KMS-11 (cell line): ENCODE measurements around the gene ACER1.

Experiments used
- H2AFZ ChIP-seq: fragments of 200-600 bp; sonication (generic); 2 replicates; pipeline ENCODE4 v1.6.1; 2016; ENCODE audit warnings: antibody characterized with exemption, mixed run types, low read depth
- H3K27ac ChIP-seq: fragments of 200-600 bp; sonication (generic); 2 replicates; pipeline ENCODE4 v1.6.1; 2016; ENCODE audit warnings: mild to moderate bottlenecking, mixed run types
- H3K27me3 ChIP-seq: fragments of 200-600 bp; sonication (generic); 2 replicates; pipeline ENCODE4 v1.6.1; 2017; ENCODE audit warnings: mild to moderate bottlenecking, low read depth, mixed run types, moderate library complexity; ENCODE audit not compliant: insufficient read depth
- H3K36me3 ChIP-seq: fragments of 200-600 bp; sonication (generic); 2 replicates; pipeline ENCODE4 v1.6.1; 2017; ENCODE audit warnings: mild to moderate bottlenecking, mixed run types; ENCODE audit not compliant: insufficient read depth
- H3K4me1 ChIP-seq: fragments of 200-600 bp; sonication (generic); 2 replicates; pipeline ENCODE4 v1.6.1; 2016; ENCODE audit warnings: mild to moderate bottlenecking, low read depth, mixed run types; ENCODE audit not compliant: poor library complexity, severe bottlenecking
- H3K4me2 ChIP-seq: fragments of 200-600 bp; sonication (generic); 2 replicates; pipeline ENCODE4 v1.7.0; 2016; ENCODE audit warnings: mild to moderate bottlenecking, mixed run types
- H3K4me3 ChIP-seq: fragments of 200-600 bp; sonication (generic); IDR thresholded peaks from 2 replicates; pipeline ENCODE4 v1.6.1; 2017; ENCODE audit warnings: low read depth, low read length, mixed read lengths; ENCODE audit not compliant: insufficient read depth
- H3K79me2 ChIP-seq: fragments of 200-600 bp; sonication (generic); 2 replicates; pipeline ENCODE4 v1.6.1; 2016; ENCODE audit warnings: low read depth, mixed run types; ENCODE audit not compliant: insufficient read depth
- H3K9ac ChIP-seq: fragments of 200-600 bp; sonication (generic); 2 replicates; pipeline ENCODE4 v1.6.1; 2016; ENCODE audit warnings: mild to moderate bottlenecking, mixed run types
- H4K20me1 ChIP-seq: fragments of 200-600 bp; sonication (generic); 2 replicates; pipeline ENCODE4 v1.6.1; 2016; ENCODE audit warnings: mild to moderate bottlenecking, mixed run types; ENCODE audit not compliant: insufficient read depth
- TF ChIP-seq, protein P1 (sequence below): fragments of 200-600 bp; sonication (generic); conservative IDR thresholded peaks from 2 replicates; pipeline ENCODE4 v1.6.1; 2017; ENCODE audit warnings: low read depth, mild to moderate bottlenecking, antibody characterized with exemption, low read length, moderate library complexity, mixed read lengths

Gene ACER1, protein sequence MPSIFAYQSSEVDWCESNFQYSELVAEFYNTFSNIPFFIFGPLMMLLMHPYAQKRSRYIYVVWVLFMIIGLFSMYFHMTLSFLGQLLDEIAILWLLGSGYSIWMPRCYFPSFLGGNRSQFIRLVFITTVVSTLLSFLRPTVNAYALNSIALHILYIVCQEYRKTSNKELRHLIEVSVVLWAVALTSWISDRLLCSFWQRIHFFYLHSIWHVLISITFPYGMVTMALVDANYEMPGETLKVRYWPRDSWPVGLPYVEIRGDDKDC

DNA sequence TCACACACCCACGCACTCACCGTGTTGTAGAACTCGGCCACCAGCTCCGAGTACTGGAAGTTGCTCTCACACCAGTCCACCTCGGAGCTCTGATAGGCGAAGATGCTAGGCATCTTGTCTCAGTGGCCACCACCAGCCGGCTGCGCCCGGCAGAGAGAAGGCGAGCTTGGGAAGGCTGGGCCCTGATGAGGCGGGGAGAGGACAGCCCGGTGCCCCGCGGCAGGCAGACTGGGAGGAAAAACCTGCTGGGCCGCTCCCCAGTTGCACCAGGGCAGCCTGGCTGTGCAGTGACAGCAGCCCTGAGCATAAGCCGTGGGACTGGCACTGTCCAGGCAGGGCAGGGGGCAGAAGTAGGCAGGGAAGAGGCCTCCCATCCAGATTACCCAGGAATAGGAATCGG is at the start of gene ACER1:
Gene ACER1 (minus strand): TSS at position 174 of the 400 bp plus-strand sequence. CDS start 61 bp downstream, at position 113.
- no peaks in the 10 kb centered on the region for H3K79me2 ChIP-seq
- H3K27ac ChIP-seq: no peak within 1 kb of the TSS
- no peak within 1 kb of the TSS for H3K4me2 ChIP-seq
- TF ChIP-seq, protein P1, sequence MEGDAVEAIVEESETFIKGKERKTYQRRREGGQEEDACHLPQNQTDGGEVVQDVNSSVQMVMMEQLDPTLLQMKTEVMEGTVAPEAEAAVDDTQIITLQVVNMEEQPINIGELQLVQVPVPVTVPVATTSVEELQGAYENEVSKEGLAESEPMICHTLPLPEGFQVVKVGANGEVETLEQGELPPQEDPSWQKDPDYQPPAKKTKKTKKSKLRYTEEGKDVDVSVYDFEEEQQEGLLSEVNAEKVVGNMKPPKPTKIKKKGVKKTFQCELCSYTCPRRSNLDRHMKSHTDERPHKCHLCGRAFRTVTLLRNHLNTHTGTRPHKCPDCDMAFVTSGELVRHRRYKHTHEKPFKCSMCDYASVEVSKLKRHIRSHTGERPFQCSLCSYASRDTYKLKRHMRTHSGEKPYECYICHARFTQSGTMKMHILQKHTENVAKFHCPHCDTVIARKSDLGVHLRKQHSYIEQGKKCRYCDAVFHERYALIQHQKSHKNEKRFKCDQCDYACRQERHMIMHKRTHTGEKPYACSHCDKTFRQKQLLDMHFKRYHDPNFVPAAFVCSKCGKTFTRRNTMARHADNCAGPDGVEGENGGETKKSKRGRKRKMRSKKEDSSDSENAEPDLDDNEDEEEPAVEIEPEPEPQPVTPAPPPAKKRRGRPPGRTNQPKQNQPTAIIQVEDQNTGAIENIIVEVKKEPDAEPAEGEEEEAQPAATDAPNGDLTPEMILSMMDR: no peak
- H2AFZ ChIP-seq: no peak within 1 kb of the TSS
- H3K4me3 ChIP-seq: no peak within 1 kb of the TSS
- H3K36me3 ChIP-seq: no peaks in the 10 kb centered on the region
- H3K27me3 ChIP-seq: no peaks in the 10 kb centered on the region
- no peak within 1 kb of the TSS for H3K9ac ChIP-seq
- H4K20me1 ChIP-seq: no peaks in the 10 kb centered on the region
- no peaks in the 10 kb centered on the region for H3K4me1 ChIP-seq

DNA sequence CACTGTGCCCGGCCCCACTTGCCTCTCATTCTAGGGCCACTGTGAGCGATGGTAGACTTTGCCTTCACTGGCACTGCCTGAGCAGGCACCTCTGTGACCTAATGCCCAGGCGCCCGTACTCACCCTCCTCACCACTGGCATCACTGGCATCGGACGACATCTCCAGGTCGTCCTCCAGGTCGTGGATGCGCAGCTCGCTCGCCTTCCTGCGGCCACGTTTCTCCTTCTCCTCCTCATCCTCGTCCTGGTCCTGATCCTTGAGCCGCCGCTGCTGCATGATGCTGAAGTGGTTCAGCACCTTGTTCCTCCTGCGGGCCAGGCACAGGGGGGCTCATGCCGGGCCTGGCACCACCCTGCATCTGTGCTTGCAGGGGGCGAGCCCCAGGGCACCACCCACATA is 49.8 kb upstream of the ACER1 start:
- TF ChIP-seq, protein P1: no peak

DNA sequence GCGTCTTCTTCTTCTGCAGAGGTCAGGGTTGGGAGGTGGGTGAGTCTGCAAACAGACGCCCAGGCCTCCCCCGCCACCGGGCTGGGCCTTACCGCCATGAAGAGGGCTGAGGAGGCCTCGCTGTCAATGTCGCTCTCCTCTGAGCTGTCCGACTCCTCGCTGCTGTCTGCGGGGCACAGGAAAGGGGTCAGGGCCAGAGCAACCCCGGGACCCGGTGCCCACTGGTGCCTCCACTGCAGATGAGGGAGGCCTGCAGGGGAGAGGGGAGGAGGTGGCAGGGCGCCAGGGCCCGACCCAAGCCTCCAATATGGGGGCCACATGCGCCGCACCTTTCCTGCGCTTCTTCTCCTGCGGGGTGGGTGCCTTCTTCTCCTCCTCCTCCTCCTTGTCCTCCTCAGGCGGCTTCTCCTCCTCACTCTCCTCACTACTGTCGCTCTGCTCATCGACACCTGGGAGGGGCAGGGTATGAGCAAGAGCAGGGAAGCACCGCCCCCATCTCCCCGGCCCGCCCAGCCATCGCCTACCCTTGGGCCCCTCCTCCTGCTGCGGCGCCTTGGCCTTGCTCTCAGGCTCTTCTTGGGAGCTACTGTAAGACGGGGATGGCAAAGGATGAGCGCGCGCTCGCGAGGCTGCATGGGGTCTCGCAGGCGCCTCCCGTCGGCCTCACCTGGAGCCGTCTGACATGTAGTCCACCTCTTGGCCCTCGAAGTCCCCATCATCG is 47.8 kb upstream of the ACER1 start:
- TF ChIP-seq, protein P1: no peak
- Histone ChIP-seq H4K20me1 (no peaks in the 10 kb centered on the region), H3K9ac (no peak overlapping the region), H3K4me2 (no peak overlapping the region), H3K36me3 (no peaks in the 10 kb centered on the region; the same call in 1 of the 2 replicates), H3K27me3 (no peaks in the 10 kb centered on the region), H3K4me3 (no peak overlapping the region), H3K27ac (no peak overlapping the region), H3K79me2 (no peaks in the 10 kb centered on the region), H3K4me1 (peaks cover 3% of the 10 kb centered on the region), H2AFZ (no peak overlapping the region)

More for the DNA sequence above, 49.8 kb upstream of the ACER1 start:
- no peaks in the 10 kb centered on the region for H3K79me2 ChIP-seq
- H3K9ac ChIP-seq: no peak overlapping the region
- no peaks in the 10 kb centered on the region for H3K27me3 ChIP-seq
- no peak overlapping the region for H3K4me3 ChIP-seq
- H2AFZ ChIP-seq: no peak overlapping the region
- no peaks in the 10 kb centered on the region; the same call in 1 of the 2 replicates for H3K36me3 ChIP-seq
- H3K27ac ChIP-seq: no peak overlapping the region
- H3K4me2 ChIP-seq: no peak overlapping the region
- no peaks in the 10 kb centered on the region for H4K20me1 ChIP-seq
- peaks cover under 1% of the 10 kb centered on the region for H3K4me1 ChIP-seq

DNA sequence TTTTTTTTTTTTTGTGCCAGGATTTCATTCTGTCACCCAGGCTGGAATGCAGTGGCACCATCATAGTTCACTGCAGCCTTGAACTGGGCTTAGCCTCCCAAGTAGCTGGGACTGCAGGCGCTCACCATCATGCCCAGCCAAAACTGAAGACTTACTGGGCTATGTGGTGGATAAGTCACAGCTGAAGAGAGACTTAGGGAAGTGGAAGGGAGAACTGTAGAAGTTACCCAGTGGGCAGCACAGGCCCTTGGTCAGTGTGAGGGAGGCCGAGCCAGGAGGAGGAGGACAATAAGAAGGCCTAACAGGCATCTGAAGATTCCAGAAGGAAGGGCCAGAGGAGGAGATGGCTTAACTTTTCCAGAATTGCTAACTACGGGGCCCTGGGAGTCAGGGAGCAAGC is 46.3 kb upstream of the ACER1 start:
- H4K20me1 ChIP-seq: no peaks in the 10 kb centered on the region
- TF ChIP-seq, protein P1: no peak
- H3K79me2 ChIP-seq: no peaks in the 10 kb centered on the region
- H3K27ac ChIP-seq: no peak overlapping the region
- H3K9ac ChIP-seq: no peak overlapping the region
- H3K4me3 ChIP-seq: no peak overlapping the region
- H3K4me1 ChIP-seq: peaks cover 3% of the 10 kb centered on the region
- H3K27me3 ChIP-seq: no peaks in the 10 kb centered on the region
- no peak overlapping the region for H3K4me2 ChIP-seq
- no peaks in the 10 kb centered on the region; the same call in 1 of the 2 replicates for H3K36me3 ChIP-seq
- no peak overlapping the region for H2AFZ ChIP-seq
